Brain microvascular endothelial cell (primary cell): ENCODE measurements around the gene SMIM26.
"Not testable (repeated sequence)": the region's sequence is repeated elsewhere in the genome, so short reads cannot be mapped to it uniquely, and the experiment has no call there.

ENCODE experiments used
- DNase-seq: peaks from one replicate; pipeline ENCODE4 v3.0.0-alpha.2; 2020
- H3K27ac ChIP-seq: fragments of 250-450 bp; sonication (Bioruptor Pico); 2 replicates; pipeline ENCODE4 v1.5.1; 2020; ENCODE audit warnings: mild to moderate bottlenecking, moderate library complexity
- H3K27me3 ChIP-seq: fragments of 250-450 bp; sonication (Bioruptor Pico); replicated peaks from 2 replicates; pipeline ENCODE4 v1.5.1; 2020; ENCODE audit warnings: mild to moderate bottlenecking
- H3K36me3 ChIP-seq: fragments of 250-450 bp; sonication (Bioruptor Pico); replicated peaks from 2 replicates; pipeline ENCODE4 v1.5.1; 2020; ENCODE audit warnings: mild to moderate bottlenecking
- H3K4me3 ChIP-seq: 2 replicates; pipeline ENCODE4 v1.5.1; 2011; ENCODE audit warnings: low read depth, mild to moderate bottlenecking, control low read depth, low read length, moderate library complexity
- CTCF ChIP-seq: IDR thresholded peaks from 2 replicates; pipeline ENCODE4 v1.5.1; 2011; ENCODE audit warnings: low read depth, mild to moderate bottlenecking, moderate library complexity, low read length, control low read depth, inconsistent platforms; ENCODE audit errors: missing control alignments
- in situ Hi-C: cut with HindIII; loops from 2 replicates; pipeline ENCODE4 v1.10.0; 2017; ENCODE audit warnings: low sequenced_read_pairs, low pct_ligation_motif_present

Gene SMIM26

GRCh38 chr20:18566892-18567738, at the start of gene SMIM26:
SMIM26 (plus strand) TSS chr20:18567432; CDS start chr20:18567479, 47 bp downstream.
- no peak for TF ChIP-seq CTCF
- in situ Hi-C loops: no loop called here
- Histone ChIP-seq H3K27ac (peak within 1 kb of the TSS; percentile 72), H3K27me3 (no peaks in the 10 kb centered on the region), H3K4me3 (peak within 1 kb of the TSS; percentile 88), H3K36me3 (peaks cover 11% of the 10 kb centered on the region)
- DNase-seq: peak; percentile 85

- H3K27me3 ChIP-seq, in situ Hi-C loops, H3K4me3 ChIP-seq, H3K27ac ChIP-seq: not testable (repeated sequence)
- H3K36me3 ChIP-seq: peaks cover 30% of the 10 kb centered on the region
- DNase-seq: peak; percentile 45
Observed at GRCh38 chr20:18522066-18522465, 45.2 kb upstream of the SMIM26 start.

GRCh38 chr20:18523066-18523465, 44.2 kb upstream of the SMIM26 start:
- DNase-seq: no peak
- Histone ChIP-seq H3K36me3 (peaks cover 36% of the 10 kb centered on the region), H3K27ac (no peak overlapping the region), H3K27me3 (no peaks in the 10 kb centered on the region), H3K4me3 (no peak overlapping the region)
- no peak for TF ChIP-seq CTCF
- in situ Hi-C loops: no loop called here

GRCh38 chr20:18524646-18525045, 42.6 kb upstream of the SMIM26 start:
- H3K27ac ChIP-seq: peak overlapping the region; percentile 56
- peaks cover 52% of the 10 kb centered on the region for H3K36me3 ChIP-seq
- DNase-seq: peak; percentile 48
- in situ Hi-C loops: no loop called here
- no peak overlapping the region for H3K4me3 ChIP-seq
- TF ChIP-seq CTCF: no peak
- H3K27me3 ChIP-seq: no peaks in the 10 kb centered on the region

- Histone ChIP-seq H3K36me3 (peaks cover 65% of the 10 kb centered on the region), H3K27ac (peak overlapping the region; percentile 60)
- H3K4me3 ChIP-seq, in situ Hi-C loops, H3K27me3 ChIP-seq: not testable (repeated sequence)
- DNase-seq: peak; percentile 31
Observed at GRCh38 chr20:18526761-18527160, 40.5 kb upstream of the SMIM26 start.

GRCh38 chr20:18527339-18527738, 39.9 kb upstream of the SMIM26 start:
- Histone ChIP-seq H3K27ac (peak overlapping the region; percentile 60), H3K36me3 (peaks cover 71% of the 10 kb centered on the region), H3K4me3 (no peak overlapping the region), H3K27me3 (no peaks in the 10 kb centered on the region)
- in situ Hi-C loops: no loop called here
- no peak for TF ChIP-seq CTCF
- no peak for DNase-seq

GRCh38 chr20:18527836-18528235, 39.4 kb upstream of the SMIM26 start:
- in situ Hi-C loops: no loop called here
- no peak for TF ChIP-seq CTCF
- Histone ChIP-seq H3K27me3 (no peaks in the 10 kb centered on the region), H3K4me3 (no peak overlapping the region), H3K36me3 (peaks cover 76% of the 10 kb centered on the region), H3K27ac (peak overlapping the region; percentile 60)
- peak; percentile 57 for DNase-seq
